UCSD-AML1 (cell line): ENCODE data around the gene ERVH48-1.
A peak's percentile ranks its signal among the peaks of the same experiment; 100 is the strongest.
"Not testable (repeated sequence)": the region's sequence is repeated elsewhere in the genome, so short reads cannot be mapped to it uniquely, and the experiment has no call there.

Experiments
- DNase-seq: peaks from one replicate; lab custom pipeline; 2025; ENCODE audit not compliant: unreplicated experiment; lab: John Stamatoyannopoulos, UW

The ERVH48-1 gene

GRCh38 chr21:42908484-42908883 lies 16.9 kb downstream of the ERVH48-1 start:
- not testable (repeated sequence) for DNase-seq

GRCh38 chr21:42906233-42906632 lies 19.2 kb downstream of the ERVH48-1 start:
- DNase-seq = no peak

- no peak for DNase-seq
Observed at GRCh38 chr21:42905195-42905594, 20.2 kb downstream of the ERVH48-1 start.

- no peak for DNase-seq
Observed at GRCh38 chr21:42903817-42904216, 21.6 kb downstream of the ERVH48-1 start.

- no peak for DNase-seq
Observed at GRCh38 chr21:42900446-42900845, 25.0 kb downstream of the ERVH48-1 start.

GRCh38 chr21:42892931-42893755 lies 32.3 kb downstream of the ERVH48-1 start, which contains the start of gene NDUFV3:
Gene NDUFV3, plus strand, starts transcription at chr21:42893309. Its CDS starts 25 bp downstream, at chr21:42893334.
- peak; percentile 100 for DNase-seq

- DNase-seq = no peak
Observed at GRCh38 chr21:42892582-42892930, 32.9 kb downstream of the ERVH48-1 start.

- no peak for DNase-seq
Observed at GRCh38 chr21:42887326-42887725, 38.1 kb downstream of the ERVH48-1 start.

- no peak for DNase-seq
Observed at GRCh38 chr21:42883921-42884320, 41.5 kb downstream of the ERVH48-1 start.

- DNase-seq = no peak
Observed at GRCh38 chr21:42880352-42880751, 45.1 kb downstream of the ERVH48-1 start.

GRCh38 chr21:42878993-42879787 lies 46.2 kb downstream of the ERVH48-1 start, which contains the start of gene WDR4:
Gene WDR4, minus strand, starts transcription at chr21:42879539. Its CDS starts 44 bp downstream, at chr21:42879495.
- peak; percentile 98 for DNase-seq

- DNase-seq = no peak
Observed at GRCh38 chr21:42878678-42878992, 46.8 kb downstream of the ERVH48-1 start.

GRCh38 chr21:42875811-42876210 lies 49.6 kb downstream of the ERVH48-1 start:
- not testable (repeated sequence) for DNase-seq

- DNase-seq = no peak
Observed at GRCh38 chr21:42873096-42873495, 52.3 kb downstream of the ERVH48-1 start.

GRCh38 chr21:42868196-42868595 lies 57.2 kb downstream of the ERVH48-1 start:
- DNase-seq = no peak
